Measurements from ENCODE around the gene PHF21A.

Gene PHF21A

GRCh38 chr11:46134061-46134460 is 12.8 kb upstream of the PHF21A start:
- no peaks in the 10 kb centered on the region for H3K4me1 ChIP-seq (ENCODE audit: insufficient read depth, low read length, poor library complexity, severe bottlenecking)
- H3K36me3 ChIP-seq (ENCODE audit: insufficient read depth, low read length) = no peaks in the 10 kb centered on the region
- no peaks in the 10 kb centered on the region for H3K27me3 ChIP-seq (ENCODE audit: insufficient read depth, low read length, poor library complexity, severe bottlenecking)
- H3K4me3 ChIP-seq (ENCODE audit: low read length, poor library complexity, severe bottlenecking) = no peak overlapping the region
- no peak overlapping the region for H2AFZ ChIP-seq (ENCODE audit: low read length)
- TF ChIP-seq EZH2phosphoT487 (IDR thresholded peaks at IDR 0.05; ENCODE audit: borderline replicate concordance) (no peak), CTCF (conservative IDR thresholded peaks at IDR 0.05; ENCODE audit: low read length) (no peak)
- H4K20me1 ChIP-seq (ENCODE audit: insufficient read depth, low read length, poor library complexity, severe bottlenecking) = no peaks in the 10 kb centered on the region
- no peak overlapping the region for H3K4me2 ChIP-seq (ENCODE audit: low read depth, low read length, poor library complexity, severe bottlenecking)
- H3K9ac ChIP-seq (ENCODE audit: low read depth, low read length, poor library complexity, severe bottlenecking) = no peak overlapping the region
- H3K9me2 ChIP-seq (replicated peaks; ENCODE audit: low read depth, low read length) = no peaks in the 10 kb centered on the region
- H3K79me2 ChIP-seq (ENCODE audit: insufficient read depth, low read length) = no peaks in the 10 kb centered on the region
- H3K9me3 ChIP-seq (ENCODE audit: insufficient read depth, low read depth, low read length) = no peaks in the 10 kb centered on the region
- no peaks in the 10 kb centered on the region for H3F3A ChIP-seq (ENCODE audit: low read depth)

- no peaks in the 10 kb centered on the region for H3K9me3 ChIP-seq (ENCODE audit: insufficient read depth, low read depth, low read length)
- no peaks in the 10 kb centered on the region for H3K79me2 ChIP-seq (ENCODE audit: insufficient read depth, low read length)
- no peak overlapping the region for H3K9ac ChIP-seq (ENCODE audit: low read depth, low read length, poor library complexity, severe bottlenecking)
- H3K4me2 ChIP-seq (ENCODE audit: low read depth, low read length, poor library complexity, severe bottlenecking) = no peak overlapping the region
- H3K36me3 ChIP-seq (ENCODE audit: insufficient read depth, low read length) = no peaks in the 10 kb centered on the region
- H3F3A ChIP-seq (ENCODE audit: low read depth) = no peaks in the 10 kb centered on the region
- H3K9me2 ChIP-seq (replicated peaks; ENCODE audit: low read depth, low read length) = no peaks in the 10 kb centered on the region
- no peak overlapping the region for H3K4me3 ChIP-seq (ENCODE audit: low read length, poor library complexity, severe bottlenecking)
- no peak for TF ChIP-seq EZH2phosphoT487 (IDR thresholded peaks at IDR 0.05; ENCODE audit: borderline replicate concordance)
- TF ChIP-seq CTCF (conservative IDR thresholded peaks at IDR 0.05; ENCODE audit: low read length) = no peak
- H2AFZ ChIP-seq (ENCODE audit: low read length) = no peak overlapping the region
- no peaks in the 10 kb centered on the region for H4K20me1 ChIP-seq (ENCODE audit: insufficient read depth, low read length, poor library complexity, severe bottlenecking)
- H3K4me1 ChIP-seq (ENCODE audit: insufficient read depth, low read length, poor library complexity, severe bottlenecking) = no peaks in the 10 kb centered on the region
- H3K27me3 ChIP-seq (ENCODE audit: insufficient read depth, low read length, poor library complexity, severe bottlenecking) = no peaks in the 10 kb centered on the region
Measured at GRCh38 chr11:46133119-46133518, 11.9 kb upstream of the PHF21A start.

GRCh38 chr11:46130286-46130940 is 9.2 kb upstream of the PHF21A start:
- H3K4me3 ChIP-seq (ENCODE audit: low read length, poor library complexity, severe bottlenecking) = no peak overlapping the region
- H2AFZ ChIP-seq (ENCODE audit: low read length) = no peak overlapping the region
- H4K20me1 ChIP-seq (ENCODE audit: insufficient read depth, low read length, poor library complexity, severe bottlenecking) = no peaks in the 10 kb centered on the region
- H3K9me2 ChIP-seq (replicated peaks; ENCODE audit: low read depth, low read length) = no peaks in the 10 kb centered on the region
- no peak overlapping the region for H3K4me2 ChIP-seq (ENCODE audit: low read depth, low read length, poor library complexity, severe bottlenecking)
- H3K9me3 ChIP-seq (ENCODE audit: insufficient read depth, low read depth, low read length) = no peaks in the 10 kb centered on the region
- H3K9ac ChIP-seq (ENCODE audit: low read depth, low read length, poor library complexity, severe bottlenecking) = no peak overlapping the region
- H3K36me3 ChIP-seq (ENCODE audit: insufficient read depth, low read length) = no peaks in the 10 kb centered on the region
- no peaks in the 10 kb centered on the region for H3K27me3 ChIP-seq (ENCODE audit: insufficient read depth, low read length, poor library complexity, severe bottlenecking)
- H3K79me2 ChIP-seq (ENCODE audit: insufficient read depth, low read length) = no peaks in the 10 kb centered on the region
- TF ChIP-seq EZH2phosphoT487 (IDR thresholded peaks at IDR 0.05; ENCODE audit: borderline replicate concordance) (no peak), CTCF (conservative IDR thresholded peaks at IDR 0.05; ENCODE audit: low read length) (no peak)
- H3K4me1 ChIP-seq (ENCODE audit: insufficient read depth, low read length, poor library complexity, severe bottlenecking) = peaks cover 12% of the 10 kb centered on the region
- no peaks in the 10 kb centered on the region for H3F3A ChIP-seq (ENCODE audit: low read depth)
